Keratinocyte (primary cell): ENCODE measurements around the gene TAF11L5.

Experiments
- EZH2 ChIP-seq: IDR thresholded peaks from one replicate; pipeline ENCODE4 v1.6.1; 2012; ENCODE audit warnings: inconsistent platforms, mild to moderate bottlenecking, low read length, moderate library complexity
- TF ChIP-seq, protein P1 (sequence below), 3 experiments: IDR thresholded peaks in 1 of 3; conservative IDR thresholded peaks in 1 of 3; optimal IDR thresholded peaks in 1 of 3; 2 replicates in 2 of 3; 3 replicates in 1 of 3; pipeline versions ENCODE3 to v1.5.1; 2011; ENCODE audit warnings: low read length in 3 of 3, mild to moderate bottlenecking in 3 of 3, moderate library complexity in 2 of 3, control low read depth in 1 of 3, inconsistent platforms in 1 of 3; ENCODE audit not compliant: insufficient read depth in 2 of 3; ENCODE audit errors: extremely low read depth in 1 of 3

GRCh38 chr5:17492770-17493169 lies 32.3 kb upstream of the TAF11L5 start:
- TF ChIP-seq, protein P1, sequence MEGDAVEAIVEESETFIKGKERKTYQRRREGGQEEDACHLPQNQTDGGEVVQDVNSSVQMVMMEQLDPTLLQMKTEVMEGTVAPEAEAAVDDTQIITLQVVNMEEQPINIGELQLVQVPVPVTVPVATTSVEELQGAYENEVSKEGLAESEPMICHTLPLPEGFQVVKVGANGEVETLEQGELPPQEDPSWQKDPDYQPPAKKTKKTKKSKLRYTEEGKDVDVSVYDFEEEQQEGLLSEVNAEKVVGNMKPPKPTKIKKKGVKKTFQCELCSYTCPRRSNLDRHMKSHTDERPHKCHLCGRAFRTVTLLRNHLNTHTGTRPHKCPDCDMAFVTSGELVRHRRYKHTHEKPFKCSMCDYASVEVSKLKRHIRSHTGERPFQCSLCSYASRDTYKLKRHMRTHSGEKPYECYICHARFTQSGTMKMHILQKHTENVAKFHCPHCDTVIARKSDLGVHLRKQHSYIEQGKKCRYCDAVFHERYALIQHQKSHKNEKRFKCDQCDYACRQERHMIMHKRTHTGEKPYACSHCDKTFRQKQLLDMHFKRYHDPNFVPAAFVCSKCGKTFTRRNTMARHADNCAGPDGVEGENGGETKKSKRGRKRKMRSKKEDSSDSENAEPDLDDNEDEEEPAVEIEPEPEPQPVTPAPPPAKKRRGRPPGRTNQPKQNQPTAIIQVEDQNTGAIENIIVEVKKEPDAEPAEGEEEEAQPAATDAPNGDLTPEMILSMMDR (optimal IDR thresholded peaks at IDR 0.05 in 1 of 3, IDR thresholded peaks at IDR 0.05 in 1 of 3, conservative IDR thresholded peaks at IDR 0.05 in 1 of 3; ENCODE audit: extremely low read depth in 1 of 3, insufficient read depth in 2 of 3, low read length in 3 of 3), result no peak
- TF ChIP-seq EZH2, result no peak
